ENCODE data around the gene LITAFD. TPM values are rescaled to one million over a fixed set of nuclear protein-coding genes. Genes with fewer than 3 reads are reported as not detected.

Gene LITAFD
- total RNA-seq, 3 donors from 2014 or later = not detected

GRCh38 chr16:8920645-8921346 is 38.6 kb downstream of the LITAFD start:
- no peak for DNase-seq
- Histone ChIP-seq H3K4me3 (no peak overlapping the region), H3K36me3 (ENCODE audit: low read depth) (no peaks in the 10 kb centered on the region), H3K9me3 (no peaks in the 10 kb centered on the region), H3K4me1 (ENCODE audit: low read depth) (peaks cover 22% of the 10 kb centered on the region)
- intact Hi-C loops (cut with DNase I, micrococcal nuclease) = no loop called here
- no peak for ATAC-seq
- TF ChIP-seq CTCF (IDR thresholded peaks at IDR 0.05) = no peak

GRCh38 chr16:8921347-8921984 is 39.3 kb downstream of the LITAFD start:
- intact Hi-C loops (cut with DNase I, micrococcal nuclease) = no loop called here
- Histone ChIP-seq H3K36me3 (ENCODE audit: low read depth) (no peaks in the 10 kb centered on the region), H3K4me1 (ENCODE audit: low read depth) (peaks cover 23% of the 10 kb centered on the region), H3K4me3 (no peak overlapping the region), H3K9me3 (no peaks in the 10 kb centered on the region)
- no peak for TF ChIP-seq CTCF (IDR thresholded peaks at IDR 0.05)
- DNase-seq (no peak), ATAC-seq (no peak)

- Histone ChIP-seq H3K36me3 (ENCODE audit: low read depth) (no peaks in the 10 kb centered on the region), H3K9me3 (no peaks in the 10 kb centered on the region), H3K4me3 (no peak overlapping the region), H3K4me1 (ENCODE audit: low read depth) (peaks cover 34% of the 10 kb centered on the region)
- ATAC-seq (no peak), DNase-seq (no peak)
- no peak for TF ChIP-seq CTCF (IDR thresholded peaks at IDR 0.05)
- intact Hi-C loops (cut with DNase I, micrococcal nuclease) = no loop called here
Measured at GRCh38 chr16:8923199-8923598, 41.0 kb downstream of the LITAFD start.

GRCh38 chr16:8924214-8924613 is 42.1 kb downstream of the LITAFD start:
- intact Hi-C loops (cut with DNase I, micrococcal nuclease) = no loop called here
- H3K9me3 ChIP-seq = no peaks in the 10 kb centered on the region
- TF ChIP-seq CTCF (IDR thresholded peaks at IDR 0.05) = no peak
- DNase-seq (peak; percentile 79 to 90 (median 81)), ATAC-seq (peak; percentile 97)
- H3K36me3 ChIP-seq (ENCODE audit: low read depth) = no peaks in the 10 kb centered on the region
- H3K4me1 ChIP-seq (ENCODE audit: low read depth) = peaks cover 34% of the 10 kb centered on the region
- no peak overlapping the region for H3K4me3 ChIP-seq

- intact Hi-C loops (cut with DNase I, micrococcal nuclease) = no loop called here
- no peak for ATAC-seq
- H3K36me3 ChIP-seq (ENCODE audit: low read depth) = no peaks in the 10 kb centered on the region
- H3K9me3 ChIP-seq = no peaks in the 10 kb centered on the region
- no peak overlapping the region for H3K4me3 ChIP-seq
- peaks cover 34% of the 10 kb centered on the region for H3K4me1 ChIP-seq (ENCODE audit: low read depth)
- TF ChIP-seq CTCF (IDR thresholded peaks at IDR 0.05) = no peak
- no peak for DNase-seq
Measured at GRCh38 chr16:8925455-8925854, 43.3 kb downstream of the LITAFD start.
